ENCODE data around the gene PDE6G.

- TF ChIP-seq, protein P1, sequence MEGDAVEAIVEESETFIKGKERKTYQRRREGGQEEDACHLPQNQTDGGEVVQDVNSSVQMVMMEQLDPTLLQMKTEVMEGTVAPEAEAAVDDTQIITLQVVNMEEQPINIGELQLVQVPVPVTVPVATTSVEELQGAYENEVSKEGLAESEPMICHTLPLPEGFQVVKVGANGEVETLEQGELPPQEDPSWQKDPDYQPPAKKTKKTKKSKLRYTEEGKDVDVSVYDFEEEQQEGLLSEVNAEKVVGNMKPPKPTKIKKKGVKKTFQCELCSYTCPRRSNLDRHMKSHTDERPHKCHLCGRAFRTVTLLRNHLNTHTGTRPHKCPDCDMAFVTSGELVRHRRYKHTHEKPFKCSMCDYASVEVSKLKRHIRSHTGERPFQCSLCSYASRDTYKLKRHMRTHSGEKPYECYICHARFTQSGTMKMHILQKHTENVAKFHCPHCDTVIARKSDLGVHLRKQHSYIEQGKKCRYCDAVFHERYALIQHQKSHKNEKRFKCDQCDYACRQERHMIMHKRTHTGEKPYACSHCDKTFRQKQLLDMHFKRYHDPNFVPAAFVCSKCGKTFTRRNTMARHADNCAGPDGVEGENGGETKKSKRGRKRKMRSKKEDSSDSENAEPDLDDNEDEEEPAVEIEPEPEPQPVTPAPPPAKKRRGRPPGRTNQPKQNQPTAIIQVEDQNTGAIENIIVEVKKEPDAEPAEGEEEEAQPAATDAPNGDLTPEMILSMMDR (IDR thresholded peaks at IDR 0.05): peak in 5 of 7 experiments; percentile 7 to 46 (median 34)
- TF ChIP-seq POLR2A (IDR thresholded peaks at IDR 0.05): peak; percentile 71 to 91 (median 88)
Measured at GRCh38 chr17:81702934-81703746, 46.8 kb upstream of the PDE6G start, which contains the start of gene MRPL12.

All from body of pancreas (tissue), 4 donors.